SK-MEL-5 (cell line): Measurements from ENCODE around the gene TMEM135. TPM values are rescaled to one million over a fixed set of nuclear protein-coding genes. Genes with fewer than 3 reads are reported as not detected.
"Not testable (repeated sequence)": the region's sequence is repeated elsewhere in the genome, so short reads cannot be mapped to it uniquely, and the experiment has no call there.

Experiments
- DNase-seq: peaks from one replicate; pipeline ENCODE4 v3.0.0-alpha.2; 2016; ENCODE audit warnings: low read depth, low spot score
- in situ Hi-C: cut with HindIII; loops from 2 replicates; pipeline ENCODE4 v1.10.0; 2016; ENCODE audit warnings: low sequenced_read_pairs, high pct_unique_total_duplicates, low pct_unique_long_range_greater_than_20kb
- total RNA-seq: library from RNA; depleted of rRNA; stranded (reverse); fragments of >200 nt; shearing (Covaris generic); gene quantifications from 2 replicates; pipeline ENCODE4 v1.2.3, GENCODE V29; 2014

TMEM135 gene
- total RNA-seq, 1 experiment from 2014 or later = 32.3 TPM

DNA sequence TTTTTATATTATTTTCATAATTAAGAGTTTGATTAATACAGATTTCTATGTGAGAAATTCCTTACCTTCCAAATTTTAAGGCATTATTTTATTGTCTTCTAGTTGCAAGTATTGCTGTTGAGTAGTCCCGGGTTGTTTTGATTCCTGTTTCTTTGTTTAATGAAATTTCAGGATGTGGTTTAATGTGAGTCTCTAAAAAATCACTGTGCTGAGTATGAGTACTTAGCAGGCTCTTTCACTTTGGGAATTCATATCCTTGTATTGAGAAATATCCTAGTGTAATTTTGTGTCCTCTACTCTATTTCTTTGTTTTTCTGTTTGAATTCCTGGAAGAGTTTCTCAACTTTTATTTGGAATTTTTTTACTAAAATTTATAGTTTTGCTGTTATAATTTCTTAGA lies 113.2 kb downstream of the TMEM135 start:
- no peak for DNase-seq
- in situ Hi-C loops = no loop called here

DNA sequence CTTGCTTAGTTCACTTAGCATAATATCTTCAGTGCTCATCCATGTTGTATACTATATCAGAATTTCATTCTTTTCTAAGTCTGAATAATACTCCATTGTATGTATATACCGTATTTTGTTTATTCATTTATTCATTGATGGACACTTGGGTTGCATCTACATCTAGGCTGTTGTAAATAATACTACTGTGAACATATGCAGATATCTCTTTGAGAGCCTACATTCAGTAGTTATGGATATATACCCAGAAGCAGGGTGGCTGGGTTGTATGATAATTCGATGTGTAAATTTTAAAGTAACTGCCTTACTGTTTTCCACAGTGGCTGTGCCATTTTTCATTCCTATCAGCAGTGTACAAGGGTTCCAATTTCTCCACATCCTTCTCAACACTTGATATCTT lies 116.5 kb downstream of the TMEM135 start:
- DNase-seq = no peak
- in situ Hi-C loops = no loop called here

DNA sequence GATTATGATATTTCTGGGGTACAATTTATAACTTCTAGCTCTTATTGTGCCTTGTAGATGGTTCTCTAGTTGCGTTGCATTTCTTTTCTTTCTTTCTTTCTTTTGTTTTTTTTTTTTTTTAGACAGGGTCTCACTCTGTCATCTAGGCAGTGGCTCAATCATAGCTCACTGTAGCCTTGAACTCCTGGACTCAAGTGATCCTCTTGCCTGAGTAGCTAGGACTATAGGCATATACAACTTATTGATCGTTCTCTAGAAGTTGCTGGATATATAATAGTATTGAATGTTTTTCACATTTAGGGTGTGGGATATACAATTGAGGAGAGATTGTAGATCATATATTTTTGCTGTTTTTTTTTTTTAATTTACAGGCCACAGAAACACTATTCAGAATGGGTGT lies 119.2 kb downstream of the TMEM135 start:
- no peak for DNase-seq
- in situ Hi-C loops = no loop called here

DNA sequence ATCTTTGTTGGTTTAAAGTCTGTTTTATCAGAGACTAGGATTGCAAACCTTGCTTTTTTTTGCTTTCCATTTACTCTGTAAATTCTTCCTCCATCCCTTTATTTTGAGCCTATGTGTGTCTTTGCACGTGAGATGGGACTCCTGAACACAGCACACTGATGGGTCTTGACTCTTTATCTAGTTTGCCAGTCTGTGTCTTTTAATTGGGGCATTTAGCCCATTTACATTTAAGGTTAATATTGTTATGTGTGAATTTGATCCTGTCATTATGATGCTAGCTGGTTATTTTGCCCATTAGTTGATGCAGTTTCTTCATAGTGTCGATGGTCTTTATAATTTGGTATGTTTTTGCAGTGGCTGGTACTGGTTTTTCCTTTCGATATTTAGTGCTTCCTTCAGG lies 131.3 kb downstream of the TMEM135 start:
- in situ Hi-C loops, DNase-seq: not testable (repeated sequence)

DNA sequence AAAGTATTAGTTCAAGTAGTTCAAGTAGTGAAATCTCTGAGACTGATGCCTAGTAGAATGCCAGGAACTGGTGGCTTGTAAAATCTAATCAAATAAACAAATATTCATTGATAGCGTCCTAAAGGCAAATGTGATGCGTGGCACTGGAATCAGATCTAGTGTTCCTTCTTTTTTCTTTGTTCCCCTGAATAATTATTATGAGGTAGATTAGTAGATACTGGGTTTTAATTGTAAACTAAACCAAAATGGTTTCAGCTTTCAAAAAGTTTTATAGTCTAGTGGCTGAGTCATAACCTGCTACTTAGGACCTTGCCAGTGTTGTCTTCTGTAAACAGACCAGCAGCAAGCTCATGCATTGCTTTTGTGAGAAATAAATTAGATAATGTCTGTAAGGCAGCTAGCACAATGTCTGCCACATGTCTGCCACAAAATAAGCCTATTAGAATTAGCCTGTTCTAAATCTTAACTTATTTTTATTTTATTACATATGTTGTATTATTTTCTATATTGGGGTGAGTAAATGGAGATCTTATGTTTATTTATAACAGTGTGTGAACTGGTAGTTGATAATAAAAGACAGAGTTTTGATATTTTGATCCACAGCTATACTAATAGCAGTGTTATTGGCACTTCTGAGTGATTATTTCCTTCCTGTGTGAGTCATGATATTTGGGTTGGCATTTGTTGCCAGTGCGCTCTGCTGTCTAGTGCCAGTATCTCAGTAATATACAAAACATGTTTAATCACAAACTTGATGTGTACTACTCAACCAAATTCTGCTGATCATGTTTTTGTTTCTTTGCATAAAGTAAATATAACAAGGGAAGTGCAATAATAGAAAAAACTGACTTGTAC lies 135.7 kb downstream of the TMEM135 start:
- DNase-seq = no peak
- in situ Hi-C loops = no loop called here

DNA sequence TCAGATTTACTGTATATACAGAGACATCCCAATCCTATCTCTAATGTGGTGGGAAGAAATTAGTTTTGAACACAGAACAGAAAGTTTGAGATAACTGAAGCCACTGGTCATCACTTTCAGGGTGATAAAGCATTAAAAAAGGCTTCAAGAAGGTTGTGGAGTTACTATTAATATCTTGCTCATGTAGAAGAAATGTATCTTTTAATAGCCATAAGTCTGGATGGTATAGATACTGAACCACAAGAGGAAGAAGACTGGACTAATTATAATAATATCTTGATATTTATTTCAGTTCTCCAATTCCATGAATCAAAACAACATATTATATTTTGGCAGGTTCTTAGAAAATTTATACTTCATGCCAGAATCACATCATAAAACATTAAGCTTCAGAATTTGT lies 137.1 kb downstream of the TMEM135 start:
- in situ Hi-C loops = no loop called here
- no peak for DNase-seq

DNA sequence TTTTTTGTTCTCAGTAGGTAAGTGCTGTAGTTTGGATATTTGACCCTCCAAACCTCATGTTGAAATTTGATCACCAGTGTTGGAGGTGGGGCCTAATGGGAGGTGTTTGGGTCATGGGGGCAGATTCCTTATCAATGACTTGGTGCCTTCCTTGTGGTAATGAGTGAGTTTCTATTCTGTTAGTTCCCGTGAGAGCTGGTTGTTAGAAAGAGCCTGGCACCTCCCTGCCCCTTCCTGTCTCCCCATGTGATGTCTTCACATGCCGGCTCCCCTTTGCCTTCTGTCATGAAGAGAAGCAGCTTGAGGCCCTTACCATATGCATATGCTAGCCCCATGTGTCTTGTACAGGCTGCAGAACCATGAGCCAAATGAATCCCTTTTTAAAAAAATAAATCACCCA lies 138.3 kb downstream of the TMEM135 start:
- in situ Hi-C loops = no loop called here
- no peak for DNase-seq

DNA sequence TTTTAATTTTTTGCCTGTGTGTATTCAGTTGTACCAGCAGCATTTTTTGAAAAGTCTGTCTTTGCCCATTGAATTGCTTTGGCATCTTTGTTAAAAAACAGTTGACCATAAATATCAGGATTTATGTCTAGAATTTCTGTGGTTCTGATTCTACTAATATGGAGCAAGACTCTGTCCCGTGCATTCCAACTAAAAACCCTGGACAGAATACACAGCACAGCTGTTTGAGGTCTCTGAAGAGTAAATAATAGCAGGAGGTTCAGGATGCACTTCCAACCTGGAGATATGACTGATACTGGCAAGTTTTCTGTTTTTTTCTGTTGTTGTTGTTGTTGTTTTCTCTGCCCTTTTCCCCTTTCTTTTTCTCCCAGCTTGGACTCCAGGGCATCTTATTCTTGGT lies 141.9 kb downstream of the TMEM135 start:
- in situ Hi-C loops = no loop called here
- no peak for DNase-seq

DNA sequence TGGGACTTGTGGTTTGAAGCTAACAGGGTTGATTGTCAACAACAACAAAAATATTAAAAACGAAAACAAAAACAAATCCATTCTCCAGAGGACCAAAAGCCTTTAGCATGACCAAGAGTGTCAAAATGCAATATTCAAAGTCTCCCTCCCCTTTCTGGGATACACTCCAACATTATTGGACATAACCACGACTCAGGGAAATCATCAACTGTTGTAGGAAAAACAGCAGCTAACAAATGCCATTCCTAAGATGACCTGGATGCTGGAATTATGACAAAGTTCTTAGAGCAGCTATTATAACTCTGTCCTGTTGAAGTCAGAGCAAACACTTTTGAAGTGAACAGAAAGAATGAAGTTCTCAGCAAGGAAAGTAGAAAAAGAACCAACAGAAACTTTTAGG lies 143.0 kb downstream of the TMEM135 start:
- in situ Hi-C loops = no loop called here
- DNase-seq = no peak

DNA sequence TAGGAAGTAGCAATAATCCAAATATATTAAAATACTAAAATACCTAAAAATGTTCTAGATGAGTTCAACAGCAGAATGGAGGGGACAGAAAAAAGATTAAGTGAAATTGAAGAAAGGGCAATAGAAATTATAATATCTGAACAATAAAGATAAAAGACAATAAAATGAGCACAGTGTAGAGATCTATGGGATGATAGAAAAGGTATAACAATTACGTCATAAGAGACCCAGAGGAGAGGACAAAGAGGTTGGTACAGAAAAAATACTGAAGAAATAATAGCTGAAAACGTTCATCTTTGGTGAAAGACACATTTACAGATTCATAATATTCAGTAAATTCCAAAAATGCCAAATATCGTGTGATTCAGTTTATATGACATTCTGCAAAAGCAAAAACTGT lies 143.4 kb downstream of the TMEM135 start:
- in situ Hi-C loops = no loop called here

DNA sequence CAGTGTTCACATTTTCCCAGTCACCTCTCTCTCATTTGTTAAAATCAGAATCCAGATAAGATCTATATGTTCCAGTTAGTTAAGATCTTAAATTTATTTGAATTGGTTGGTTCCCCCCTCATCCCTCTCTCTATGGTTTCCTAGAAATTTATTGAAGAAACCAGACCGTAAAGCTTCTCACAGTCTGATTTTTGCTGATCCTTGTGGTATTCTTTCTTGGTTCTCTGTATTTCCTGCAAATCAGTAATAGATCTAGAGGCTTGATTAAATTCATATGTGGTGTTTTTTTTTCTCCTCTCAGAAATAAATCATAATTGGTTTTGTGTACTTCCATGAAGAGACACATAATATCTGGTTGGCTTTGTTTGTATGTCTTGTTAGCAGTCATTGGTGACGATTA lies 147.5 kb downstream of the TMEM135 start:
- no peak for DNase-seq
- in situ Hi-C loops = no loop called here

More for the DNA sequence above, 143.4 kb downstream of the TMEM135 start:
- no peak for DNase-seq

DNA sequence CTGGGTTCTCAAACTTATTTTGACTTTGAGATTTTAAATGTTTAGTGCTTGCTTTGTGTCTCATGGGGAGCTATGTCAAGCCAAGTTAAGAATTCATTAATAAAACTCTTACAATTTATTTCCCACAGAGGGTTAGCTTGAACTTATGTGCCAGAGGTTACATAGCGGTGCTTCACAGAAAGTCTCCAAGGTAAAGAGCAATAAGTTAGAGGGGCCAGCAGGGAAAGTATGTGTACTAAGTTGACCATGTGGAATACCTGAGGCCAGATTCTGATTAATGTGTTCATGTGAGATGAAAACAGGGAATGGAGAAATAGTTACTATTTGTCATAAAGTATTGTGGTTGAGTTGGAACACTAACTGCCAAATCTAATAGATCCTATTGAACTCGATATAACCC lies 149.3 kb downstream of the TMEM135 start:
- no peak for DNase-seq
- in situ Hi-C loops = no loop called here

DNA sequence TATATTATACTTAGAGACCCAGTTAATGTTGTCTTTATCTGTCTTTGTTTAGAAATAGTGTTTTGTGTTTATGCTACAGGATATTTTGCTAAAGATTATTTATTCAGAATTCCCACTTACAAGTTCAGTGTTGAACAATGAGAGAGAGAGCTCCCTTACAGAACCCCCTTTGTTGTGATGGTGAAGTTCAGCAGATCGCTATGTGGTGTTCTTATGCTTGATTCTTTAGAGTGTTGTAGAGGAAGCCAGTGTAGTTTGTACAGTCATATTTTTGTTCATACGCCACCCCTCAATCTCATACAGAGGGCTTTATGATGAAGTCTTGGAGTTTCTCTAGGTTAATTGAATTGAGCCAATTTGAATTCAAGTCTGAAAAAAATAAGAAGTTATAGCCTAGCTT lies 150.2 kb downstream of the TMEM135 start:
- in situ Hi-C loops = no loop called here
- DNase-seq = no peak

DNA sequence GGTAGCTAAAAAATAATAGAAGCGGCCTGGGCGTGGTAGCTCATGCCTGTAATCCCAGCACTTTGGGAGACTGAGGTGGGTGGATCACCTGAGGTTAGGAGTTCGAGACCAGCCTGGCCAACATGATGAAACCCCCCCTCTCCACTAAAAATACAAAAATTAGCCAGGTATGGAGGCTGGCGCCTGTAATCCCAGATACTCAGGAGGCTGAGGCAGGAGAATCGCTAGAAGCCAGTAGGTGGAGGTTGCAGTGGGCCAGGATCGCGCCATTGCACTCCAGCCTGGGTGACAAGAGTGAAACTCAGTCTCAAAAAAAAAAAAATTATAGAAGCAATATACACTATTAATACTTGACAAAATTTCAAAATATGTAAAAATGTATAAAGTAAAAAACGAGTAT lies 150.7 kb downstream of the TMEM135 start:
- in situ Hi-C loops = not testable (repeated sequence)

DNA sequence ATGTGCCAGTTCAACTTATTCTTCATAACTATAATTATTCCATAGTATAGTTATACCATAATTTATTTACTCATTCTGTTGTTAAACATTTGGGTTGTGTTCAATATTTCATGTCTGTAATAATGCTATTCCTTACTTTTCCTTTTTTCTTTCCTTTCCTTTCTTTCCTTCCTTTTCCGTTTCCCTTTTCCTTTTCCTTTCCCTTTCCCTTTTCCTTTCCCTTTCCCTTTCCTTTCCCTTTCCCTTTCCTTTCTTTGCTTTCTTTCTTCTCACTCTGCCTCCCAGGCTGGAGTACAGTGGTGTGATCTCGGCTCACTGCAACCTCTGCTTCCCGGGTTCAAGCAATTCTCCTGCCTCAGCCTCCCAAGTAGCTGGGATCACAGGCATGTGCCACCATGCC lies 151.2 kb downstream of the TMEM135 start:
- DNase-seq, in situ Hi-C loops: not testable (repeated sequence)

More for the DNA sequence above, 150.7 kb downstream of the TMEM135 start:
- not testable (repeated sequence) for DNase-seq

DNA sequence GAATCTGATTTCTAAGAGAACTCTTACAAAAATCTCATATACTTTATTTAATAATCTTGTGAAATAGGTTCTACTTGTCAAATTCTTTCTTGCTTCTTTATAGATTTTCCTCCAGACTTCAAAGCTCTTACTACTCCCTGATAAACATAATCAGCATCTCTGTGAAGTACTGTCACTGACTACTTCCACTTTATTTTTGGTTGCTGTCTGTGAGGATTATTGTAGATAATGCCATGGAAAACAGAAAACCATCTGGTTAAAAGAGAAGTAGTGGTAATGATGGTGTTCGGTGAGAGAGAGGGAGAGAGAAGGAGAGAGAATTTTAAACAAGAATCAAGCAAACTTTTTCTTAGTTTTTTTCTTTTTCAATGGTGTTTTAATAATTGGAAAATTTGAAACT lies 152.3 kb downstream of the TMEM135 start:
- in situ Hi-C loops = no loop called here
- no peak for DNase-seq

DNA sequence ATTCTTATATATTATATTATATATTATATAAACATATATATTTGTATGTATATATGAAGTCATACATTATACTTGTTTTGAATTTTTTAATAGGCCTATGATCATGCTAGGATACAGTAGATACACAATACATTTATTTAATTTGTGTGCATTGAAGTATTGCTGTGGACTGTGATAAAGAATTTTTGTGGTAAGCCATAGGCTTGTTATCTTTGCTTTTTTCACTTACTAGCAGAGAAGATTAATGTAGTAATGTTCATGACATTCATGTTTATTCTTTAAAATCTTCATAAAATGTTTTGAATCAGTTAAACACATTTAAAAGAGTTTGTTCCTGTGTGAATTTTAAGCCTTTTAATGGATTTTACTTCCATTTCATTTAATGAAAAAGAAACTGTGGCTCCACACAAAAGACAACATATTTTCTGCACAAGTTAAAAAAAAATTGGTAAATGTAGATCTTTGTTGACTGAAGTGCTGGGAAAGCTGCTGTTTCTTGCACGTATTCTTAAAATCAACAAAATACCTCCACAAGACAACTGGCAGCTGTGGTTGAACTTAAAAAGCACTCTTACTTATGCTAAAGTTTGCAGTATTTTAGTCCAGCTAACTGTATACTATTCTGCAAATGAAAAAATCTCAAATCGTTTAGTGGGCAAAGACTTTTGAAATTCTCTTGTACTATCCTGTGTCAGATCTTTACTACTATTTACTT lies 156.2 kb downstream of the TMEM135 start:
- DNase-seq = no peak
- in situ Hi-C loops = no loop called here

DNA sequence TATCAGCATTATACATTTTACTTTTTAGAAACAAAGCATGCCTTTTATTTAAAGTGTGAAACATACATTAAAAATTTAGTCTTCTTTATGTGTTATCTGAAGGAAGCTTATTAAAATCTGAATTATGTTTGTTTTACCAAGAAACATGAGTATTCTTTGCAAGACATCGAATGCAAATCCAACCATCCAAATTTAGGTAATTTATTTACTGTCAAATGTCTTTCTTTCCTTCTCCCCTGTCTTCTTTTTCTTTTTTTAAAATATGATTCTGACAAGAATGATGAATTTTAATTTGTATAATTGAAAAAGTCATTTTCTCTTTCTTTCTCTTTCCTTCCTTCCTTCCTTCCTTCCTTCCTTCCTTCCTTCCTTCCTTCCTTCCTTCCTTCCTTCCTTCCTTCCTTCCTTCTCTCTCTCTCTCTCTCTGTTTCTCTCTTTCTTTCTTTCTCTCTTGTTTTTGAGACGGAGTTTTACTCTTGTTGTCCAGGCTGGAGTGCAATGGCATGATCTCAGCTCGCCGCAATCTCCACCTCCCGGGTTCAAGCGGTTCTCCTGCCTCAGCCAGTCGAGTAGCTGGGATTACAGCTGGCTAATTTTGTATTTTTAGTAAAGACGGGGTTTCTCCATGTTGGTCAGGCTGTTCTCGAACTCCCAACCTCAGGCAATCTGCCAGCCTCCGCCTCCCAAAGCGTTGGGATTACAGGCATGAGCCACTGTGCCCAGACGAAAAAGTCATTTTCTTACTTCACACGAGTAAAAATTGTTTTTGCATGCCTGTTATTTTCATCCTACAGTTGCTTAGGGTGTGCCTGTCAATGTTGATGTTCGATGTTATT lies 157.5 kb downstream of the TMEM135 start:
- DNase-seq = no peak

More for the DNA sequence above, 157.5 kb downstream of the TMEM135 start:
- in situ Hi-C loops = no loop called here
